ENCODE measurements around the gene AOX1.

DNA sequence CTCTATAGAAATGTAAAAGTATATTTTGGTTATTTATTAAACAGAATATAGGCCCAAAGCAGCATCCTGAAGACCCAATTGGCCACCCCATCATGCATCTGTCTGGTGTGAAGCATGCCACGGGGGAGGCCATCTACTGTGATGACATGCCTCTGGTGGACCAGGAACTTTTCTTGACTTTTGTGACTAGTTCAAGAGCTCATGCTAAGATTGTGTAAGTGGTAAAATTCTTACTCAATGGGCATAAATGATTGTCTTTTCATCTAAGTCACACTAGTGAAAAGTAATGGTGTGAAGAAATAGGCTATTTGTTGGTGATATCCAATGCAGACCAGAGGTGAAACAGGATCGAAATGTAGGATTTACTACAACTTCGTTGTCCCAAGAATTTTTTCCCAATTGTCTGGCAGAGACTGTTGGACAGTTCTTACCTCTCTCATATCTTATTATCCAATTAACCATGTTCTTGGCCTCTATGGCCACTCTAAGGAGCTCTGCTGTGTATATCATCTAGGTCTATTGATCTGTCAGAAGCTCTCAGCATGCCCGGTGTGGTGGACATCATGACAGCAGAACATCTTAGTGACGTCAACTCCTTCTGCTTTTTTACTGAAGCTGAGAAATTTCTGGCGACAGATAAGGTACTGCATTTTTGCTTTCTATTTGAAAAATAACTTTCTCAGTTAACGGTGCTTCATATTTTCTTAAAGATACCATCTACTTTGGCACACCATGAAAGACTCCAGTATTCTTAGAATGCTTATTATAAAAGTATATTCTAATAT is 35.0 kb downstream of the AOX1 start:
- TF ChIP-seq POLR2AphosphoS5 (IDR thresholded peaks at IDR 0.05) = no peak
- no peak for TF ChIP-seq POLR2A (IDR thresholded peaks at IDR 0.05)
